ENCODE measurements around the gene SLC38A8.

SLC38A8 gene

GRCh38 chr16:83989300-83989699 is 53.3 kb downstream of the SLC38A8 start:
- no peak for DNase-seq (ENCODE audit: low read depth in 2 of 2)

GRCh38 chr16:83983491-83983890 is 59.1 kb downstream of the SLC38A8 start:
- no peak overlapping the region for H3K4me3 ChIP-seq (replicated peaks in 1 of 2; ENCODE audit: low read depth in 2 of 2, low read length in 2 of 2)
- no peak for DNase-seq (ENCODE audit: low read depth in 2 of 2)
- TF ChIP-seq CTCF (IDR thresholded peaks at IDR 0.05; ENCODE audit: low read depth, low read length) = no peak

More at GRCh38 chr16:83989300-83989699, 53.3 kb downstream of the SLC38A8 start:
- no peak overlapping the region for H3K4me3 ChIP-seq (replicated peaks in 1 of 2; ENCODE audit: low read depth in 2 of 2, low read length in 2 of 2)
- no peak for TF ChIP-seq CTCF (IDR thresholded peaks at IDR 0.05; ENCODE audit: low read depth, low read length)

- DNase-seq (ENCODE audit: low read depth in 2 of 2) = no peak
- no peak for TF ChIP-seq CTCF (IDR thresholded peaks at IDR 0.05; ENCODE audit: low read depth, low read length)
- no peak overlapping the region for H3K4me3 ChIP-seq (replicated peaks in 1 of 2; ENCODE audit: low read depth in 2 of 2, low read length in 2 of 2)
These were observed 60.8 kb downstream of the SLC38A8 start for GRCh38 chr16:83981799-83982198.

- TF ChIP-seq CTCF (IDR thresholded peaks at IDR 0.05; ENCODE audit: low read depth, low read length) = no peak
- no peak for DNase-seq (ENCODE audit: low read depth in 2 of 2)
- H3K4me3 ChIP-seq (replicated peaks in 1 of 2; ENCODE audit: low read depth in 2 of 2, low read length in 2 of 2) = no peak overlapping the region
These were observed 61.8 kb downstream of the SLC38A8 start for GRCh38 chr16:83980794-83981193.

GRCh38 chr16:83979441-83979840 is 63.2 kb downstream of the SLC38A8 start:
- no peak for TF ChIP-seq CTCF (IDR thresholded peaks at IDR 0.05; ENCODE audit: low read depth, low read length)

GRCh38 chr16:83978401-83978904 is 64.1 kb downstream of the SLC38A8 start:
- no peak for DNase-seq (ENCODE audit: low read depth in 2 of 2)

More at GRCh38 chr16:83979441-83979840, 63.2 kb downstream of the SLC38A8 start:
- no peak overlapping the region for H3K4me3 ChIP-seq (replicated peaks in 1 of 2; ENCODE audit: low read depth in 2 of 2, low read length in 2 of 2)
- no peak for DNase-seq (ENCODE audit: low read depth in 2 of 2)

More at GRCh38 chr16:83978401-83978904, 64.1 kb downstream of the SLC38A8 start:
- no peak overlapping the region for H3K4me3 ChIP-seq (replicated peaks in 1 of 2; ENCODE audit: low read depth in 2 of 2, low read length in 2 of 2)
- TF ChIP-seq CTCF (IDR thresholded peaks at IDR 0.05; ENCODE audit: low read depth, low read length) = no peak
